ENCODE measurements around the gene RBM15.

RBM15 gene

DNA sequence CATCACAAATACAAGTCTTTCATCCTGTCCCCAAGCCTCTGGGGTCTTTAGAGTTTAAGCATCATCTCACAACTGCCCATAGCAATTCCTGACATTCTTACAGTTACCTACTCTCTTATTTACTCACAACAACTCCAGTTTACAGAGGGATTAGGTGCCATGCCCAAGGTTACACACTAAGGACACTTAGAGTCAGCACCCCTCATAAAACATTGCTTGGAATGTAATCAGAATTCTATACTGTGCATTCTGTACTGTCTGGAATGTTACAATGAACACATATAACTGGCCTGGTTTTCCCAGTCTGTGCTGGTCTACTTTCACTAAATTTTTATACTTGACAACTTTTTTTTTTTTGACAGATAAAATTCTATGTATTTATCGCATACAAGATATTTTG, 14.5 kb upstream of the RBM15 start:
- no peak for DNase-seq

DNA sequence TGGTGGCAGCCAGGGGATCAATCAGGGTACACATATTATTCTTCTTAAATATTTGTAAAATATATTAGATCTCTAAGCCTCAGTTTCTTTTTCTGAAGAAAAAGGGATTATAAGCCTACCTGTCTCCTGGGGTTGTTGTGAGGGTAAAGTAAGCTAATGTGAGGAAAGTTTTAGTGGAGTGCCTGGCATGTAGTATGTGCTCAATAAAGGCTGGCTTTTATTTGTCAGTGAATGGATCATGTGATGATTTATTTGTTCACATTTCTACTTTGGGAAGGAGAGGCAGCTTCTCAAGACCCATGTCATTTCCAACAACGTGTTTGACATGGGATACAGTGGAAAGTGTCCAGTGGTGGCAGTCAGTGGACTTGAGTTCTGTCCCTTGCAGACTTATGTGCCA, 12.4 kb upstream of the RBM15 start:
- DNase-seq = no peak

DNA sequence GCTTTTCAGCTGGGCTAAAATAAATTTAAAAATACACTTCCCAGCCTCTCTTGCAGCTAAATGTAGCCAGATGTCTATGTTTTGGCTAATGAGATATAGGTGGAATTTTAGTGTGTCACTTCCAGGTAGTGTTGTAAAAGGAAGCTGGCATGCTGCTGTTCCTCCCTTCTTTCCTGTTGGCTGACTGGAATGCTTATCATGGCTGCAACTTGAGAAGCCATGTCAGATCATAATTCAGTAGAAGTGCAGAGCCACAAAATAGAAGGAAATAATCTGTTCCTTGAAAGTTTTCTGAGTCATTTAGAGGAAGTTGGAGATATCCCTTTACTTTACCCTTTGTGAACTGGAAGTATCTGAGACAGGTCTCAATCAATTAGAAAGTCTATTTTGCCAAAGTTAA, 10.9 kb upstream of the RBM15 start:
- DNase-seq = no peak

DNA sequence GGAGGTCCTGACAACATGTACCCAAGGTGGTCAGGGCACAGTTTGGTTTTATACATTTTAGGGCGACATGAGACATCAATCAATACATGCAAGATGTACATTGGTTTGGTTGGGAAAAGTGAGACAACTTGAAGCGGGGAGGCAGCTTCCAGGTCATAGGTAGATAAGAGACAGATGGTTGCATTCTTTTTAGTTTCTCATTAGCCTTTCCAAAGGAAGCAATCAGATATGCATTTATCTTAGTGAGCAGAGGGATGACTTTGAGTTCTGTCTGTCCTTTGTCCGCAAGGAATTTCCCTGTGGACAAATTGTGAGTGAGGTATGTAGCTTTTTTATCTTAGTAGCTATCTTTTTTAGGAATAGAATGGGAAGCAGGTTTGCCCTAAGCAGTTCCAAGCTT, 10.5 kb upstream of the RBM15 start:
- no peak for DNase-seq

DNA sequence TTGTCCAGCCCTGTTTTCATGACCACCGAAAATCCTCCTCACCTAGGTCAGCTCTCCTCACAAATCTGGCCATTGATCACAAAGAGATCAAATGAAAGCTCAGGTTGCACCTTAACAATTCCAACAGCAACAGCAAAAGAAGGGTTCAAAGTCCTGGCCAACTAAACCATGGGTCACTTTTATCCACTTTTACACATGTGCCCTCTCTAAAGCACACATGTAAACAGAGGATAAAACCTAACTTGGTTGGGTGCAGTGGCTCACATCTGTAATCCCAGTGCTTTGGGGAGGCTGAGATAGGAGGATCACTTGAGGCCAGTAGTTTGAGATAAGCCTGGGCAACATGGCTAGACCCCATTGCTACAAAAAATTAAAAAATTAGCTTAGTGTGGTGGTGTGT, 3.9 kb upstream of the RBM15 start:
- DNase-seq = no peak

DNA sequence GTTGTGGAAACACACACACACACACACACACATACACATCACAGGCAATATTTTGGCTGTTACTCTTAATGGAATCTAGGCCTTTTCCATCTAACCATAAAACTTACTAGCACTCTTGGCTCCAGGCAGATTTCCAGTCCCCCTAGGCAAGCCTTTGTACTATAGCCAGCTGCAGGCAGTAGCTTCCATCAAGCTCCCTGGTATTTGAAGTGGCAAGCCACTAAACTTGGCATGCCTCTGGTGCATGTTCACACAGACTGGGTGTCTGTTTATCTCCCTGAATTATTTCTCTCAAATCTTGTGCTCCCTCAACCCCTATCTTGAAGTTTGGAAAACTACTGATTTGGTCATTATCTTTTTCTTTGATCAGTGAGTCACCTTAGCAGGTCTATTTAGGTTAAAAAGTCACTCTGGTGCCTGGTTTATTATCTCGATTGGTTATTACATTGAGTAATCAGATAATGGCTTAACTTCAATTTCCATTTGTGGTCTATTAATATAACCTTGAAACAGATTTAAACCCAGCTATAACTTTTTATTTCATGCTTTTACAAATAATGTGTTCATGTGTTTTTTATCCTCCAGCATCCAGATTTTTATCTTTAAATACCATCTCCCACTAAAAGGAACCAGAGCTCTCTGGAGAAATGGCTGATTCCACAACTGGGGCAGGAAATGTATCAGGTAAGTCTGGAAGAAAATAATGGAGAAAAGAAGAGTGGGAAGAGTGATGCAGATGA, 2.7 kb upstream of the RBM15 start:
- DNase-seq = no peak

DNA sequence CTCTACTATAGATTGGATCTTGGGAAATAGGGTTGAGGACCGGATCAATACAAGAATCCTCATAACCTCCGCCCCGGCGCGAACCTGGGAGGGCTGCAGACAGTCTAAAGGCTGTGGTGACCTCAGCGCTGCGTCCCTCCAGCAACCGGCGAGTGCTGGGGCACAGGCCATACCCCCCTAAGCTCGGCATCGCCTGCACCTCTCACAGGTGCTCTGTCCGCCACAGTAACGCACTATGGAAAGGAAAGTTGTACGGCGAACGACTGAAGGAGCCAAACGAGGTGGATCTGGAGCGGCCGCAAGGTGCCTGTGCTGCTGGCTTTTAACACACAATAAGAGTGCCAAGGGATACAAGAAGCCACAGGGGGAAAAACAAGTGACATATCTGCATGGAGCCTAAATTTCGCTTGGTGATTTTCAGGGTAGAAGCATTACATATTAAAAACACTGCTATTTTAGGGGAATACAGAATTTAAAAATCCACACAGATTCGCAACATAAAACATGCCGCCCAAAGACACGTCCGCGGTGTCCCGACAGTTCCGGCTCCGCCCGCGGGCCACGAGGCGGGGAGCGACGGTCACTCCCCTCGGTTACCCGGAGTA, 1.4 kb upstream of the RBM15 start:
- DNase-seq = peak; percentile 80

DNA sequence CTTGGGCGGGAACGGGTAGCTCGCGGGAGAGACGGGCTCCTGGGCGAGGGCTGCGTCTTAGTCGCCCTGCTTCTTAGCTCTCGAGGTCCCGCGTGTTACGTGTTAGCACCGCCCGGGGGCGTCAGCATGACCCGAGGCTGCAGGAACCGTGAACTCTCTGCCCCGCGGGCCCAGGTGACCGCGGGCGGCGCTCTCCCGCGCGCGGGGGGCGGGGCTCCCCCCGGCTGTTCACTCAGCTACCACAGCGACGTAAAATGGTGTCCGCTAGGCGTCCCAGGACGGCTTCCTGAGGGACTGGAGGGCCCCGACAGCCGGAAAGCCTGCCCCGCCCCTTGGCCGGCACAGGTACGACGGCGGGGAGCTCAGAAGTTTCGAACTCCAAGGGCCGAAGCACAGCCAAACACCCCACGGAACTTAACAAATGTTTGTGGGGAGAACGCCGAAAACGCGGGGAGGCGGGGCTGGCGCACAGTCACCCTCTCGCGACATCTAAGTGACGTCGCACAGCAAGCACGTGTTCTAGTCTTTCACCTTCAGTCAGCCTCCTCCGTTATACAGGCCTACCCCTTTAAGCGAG, 780 bp upstream of the RBM15 start:
- peak; percentile 97 for DNase-seq

DNA sequence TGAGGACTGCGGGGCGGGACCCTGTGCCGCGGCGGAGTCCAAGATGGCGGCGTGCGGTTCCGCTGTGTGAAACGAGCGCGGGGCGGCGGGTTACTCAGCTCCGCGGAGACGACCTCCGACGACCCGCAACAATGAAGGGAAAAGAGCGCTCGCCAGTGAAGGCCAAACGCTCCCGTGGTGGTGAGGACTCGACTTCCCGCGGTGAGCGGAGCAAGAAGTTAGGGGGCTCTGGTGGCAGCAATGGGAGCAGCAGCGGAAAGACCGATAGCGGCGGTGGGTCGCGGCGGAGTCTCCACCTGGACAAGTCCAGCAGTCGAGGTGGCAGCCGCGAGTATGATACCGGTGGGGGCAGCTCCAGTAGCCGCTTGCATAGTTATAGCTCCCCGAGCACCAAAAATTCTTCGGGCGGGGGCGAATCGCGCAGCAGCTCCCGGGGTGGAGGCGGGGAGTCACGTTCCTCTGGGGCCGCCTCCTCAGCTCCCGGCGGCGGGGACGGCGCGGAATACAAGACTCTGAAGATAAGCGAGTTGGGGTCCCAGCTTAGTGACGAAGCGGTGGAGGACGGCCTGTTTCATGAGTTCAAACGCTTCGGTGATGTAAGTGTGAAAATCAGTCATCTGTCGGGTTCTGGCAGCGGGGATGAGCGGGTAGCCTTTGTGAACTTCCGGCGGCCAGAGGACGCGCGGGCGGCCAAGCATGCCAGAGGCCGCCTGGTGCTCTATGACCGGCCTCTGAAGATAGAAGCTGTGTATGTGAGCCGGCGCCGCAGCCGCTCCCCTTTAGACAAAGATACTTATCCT, 430 bp downstream of the RBM15 start:
- DNase-seq = no peak

DNA sequence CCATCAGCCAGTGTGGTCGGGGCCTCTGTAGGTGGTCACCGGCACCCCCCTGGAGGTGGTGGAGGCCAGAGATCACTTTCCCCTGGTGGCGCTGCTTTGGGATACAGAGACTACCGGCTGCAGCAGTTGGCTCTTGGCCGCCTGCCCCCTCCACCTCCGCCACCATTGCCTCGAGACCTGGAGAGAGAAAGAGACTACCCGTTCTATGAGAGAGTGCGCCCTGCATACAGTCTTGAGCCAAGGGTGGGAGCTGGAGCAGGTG, 961 bp downstream of the RBM15 start:
- no peak for DNase-seq

DNA sequence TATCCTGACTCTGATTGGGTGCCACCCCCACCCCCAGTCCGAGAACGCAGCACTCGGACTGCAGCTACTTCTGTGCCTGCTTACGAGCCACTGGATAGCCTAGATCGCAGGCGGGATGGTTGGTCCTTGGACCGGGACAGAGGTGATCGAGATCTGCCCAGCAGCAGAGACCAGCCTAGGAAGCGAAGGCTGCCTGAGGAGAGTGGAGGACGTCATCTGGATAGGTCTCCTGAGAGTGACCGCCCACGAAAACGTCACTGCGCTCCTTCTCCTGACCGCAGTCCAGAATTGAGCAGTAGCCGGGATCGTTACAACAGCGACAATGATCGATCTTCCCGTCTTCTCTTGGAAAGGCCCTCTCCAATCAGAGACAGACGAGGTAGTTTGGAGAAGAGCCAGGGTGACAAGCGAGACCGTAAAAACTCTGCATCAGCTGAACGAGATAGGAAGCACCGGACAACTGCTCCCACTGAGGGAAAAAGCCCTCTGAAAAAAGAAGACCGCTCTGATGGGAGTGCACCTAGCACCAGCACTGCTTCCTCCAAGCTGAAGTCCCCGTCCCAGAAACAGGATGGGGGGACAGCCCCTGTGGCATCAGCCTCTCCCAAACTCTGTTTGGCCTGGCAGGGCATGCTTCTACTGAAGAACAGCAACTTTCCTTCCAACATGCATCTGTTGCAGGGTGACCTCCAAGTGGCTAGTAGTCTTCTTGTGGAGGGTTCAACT, 2.1 kb downstream of the RBM15 start:
- no peak for DNase-seq

DNA sequence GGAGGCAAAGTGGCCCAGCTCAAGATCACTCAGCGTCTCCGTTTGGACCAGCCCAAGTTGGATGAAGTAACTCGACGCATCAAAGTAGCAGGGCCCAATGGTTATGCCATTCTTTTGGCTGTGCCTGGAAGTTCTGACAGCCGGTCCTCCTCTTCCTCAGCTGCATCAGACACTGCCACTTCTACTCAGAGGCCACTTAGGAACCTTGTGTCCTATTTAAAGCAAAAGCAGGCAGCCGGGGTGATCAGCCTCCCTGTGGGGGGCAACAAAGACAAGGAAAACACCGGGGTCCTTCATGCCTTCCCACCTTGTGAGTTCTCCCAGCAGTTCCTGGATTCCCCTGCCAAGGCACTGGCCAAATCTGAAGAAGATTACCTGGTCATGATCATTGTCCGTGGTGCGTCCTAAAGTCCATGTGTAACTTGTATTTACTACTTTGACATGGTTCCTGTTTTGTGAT, 2.7 kb downstream of the RBM15 start:
- DNase-seq = no peak

DNA sequence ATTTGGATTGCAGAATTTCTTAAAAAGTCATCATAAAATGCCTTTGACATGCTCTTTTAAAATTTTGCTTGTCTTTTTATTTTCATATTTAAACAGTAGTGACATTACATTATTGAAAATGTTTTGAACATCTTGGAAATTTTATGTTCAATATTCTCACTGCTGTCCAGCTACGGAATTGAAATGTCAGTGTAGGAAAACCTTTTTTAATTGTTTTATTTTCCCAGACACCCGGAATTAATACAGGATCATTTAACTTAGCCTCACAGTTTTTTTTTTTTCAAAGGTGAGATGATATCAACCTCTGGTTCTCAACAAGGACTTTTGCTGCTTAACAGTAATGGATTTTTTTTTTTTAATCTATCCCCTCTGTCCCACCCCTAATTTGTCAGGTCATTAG, 4.1 kb downstream of the RBM15 start:
- no peak for DNase-seq

DNA sequence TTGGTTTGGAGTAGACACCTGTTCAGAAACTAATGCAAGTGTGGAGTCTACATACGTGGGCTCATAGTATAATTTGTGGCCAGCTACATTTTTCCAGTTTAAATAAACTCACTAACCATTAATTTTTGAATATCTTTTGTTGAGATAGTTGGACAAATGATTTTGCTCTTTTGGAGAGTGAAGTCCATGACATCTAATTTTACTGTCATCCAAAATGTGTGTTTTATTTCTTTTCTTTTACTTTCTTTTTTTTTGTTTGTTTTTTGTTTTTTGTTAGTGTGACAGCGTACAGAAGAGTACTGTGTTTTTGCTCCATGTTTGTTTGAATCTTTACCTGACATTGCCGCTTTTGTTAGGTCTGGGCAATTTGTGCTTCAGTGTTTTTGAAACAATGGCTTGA, 5.0 kb downstream of the RBM15 start:
- DNase-seq = no peak

DNA sequence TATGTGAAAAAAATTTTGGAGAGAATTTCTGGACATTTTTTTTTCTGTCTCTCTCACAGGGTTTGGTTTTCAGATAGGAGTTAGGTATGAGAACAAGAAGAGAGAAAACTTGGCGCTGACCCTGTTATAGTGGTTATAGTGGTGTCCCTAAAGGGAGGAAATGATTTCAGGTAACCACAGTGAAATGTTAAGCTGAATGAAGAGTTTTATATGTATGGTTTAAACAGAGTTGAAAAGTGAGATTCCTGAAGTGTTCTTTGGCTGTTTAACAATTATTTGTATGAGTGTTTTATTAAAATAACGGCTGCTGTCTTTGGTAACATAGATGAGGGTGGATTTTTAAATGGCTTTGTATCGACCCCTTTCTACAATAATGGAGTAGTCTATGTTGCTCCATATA, 6.3 kb downstream of the RBM15 start:
- DNase-seq = no peak

DNA sequence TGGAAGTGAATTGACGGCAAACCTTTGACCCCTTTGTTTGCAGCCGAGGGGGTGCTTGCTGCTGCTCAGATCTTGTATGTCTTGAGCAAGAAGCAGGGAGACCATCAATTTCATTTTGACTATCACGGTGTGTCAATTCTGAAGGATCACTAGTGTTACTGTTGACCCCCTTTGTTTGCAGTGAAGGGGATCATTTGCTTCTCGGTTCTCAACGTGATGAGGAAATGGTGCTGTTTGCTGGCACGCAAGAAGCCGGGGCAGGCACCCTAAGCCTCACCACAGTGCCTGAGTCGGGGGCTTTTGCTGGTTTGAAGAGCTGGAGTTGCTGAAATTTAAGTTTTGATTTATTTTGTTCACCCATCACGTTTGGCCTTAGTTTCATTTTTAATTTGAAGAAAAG, 7.5 kb downstream of the RBM15 start:
- DNase-seq = no peak

DNA sequence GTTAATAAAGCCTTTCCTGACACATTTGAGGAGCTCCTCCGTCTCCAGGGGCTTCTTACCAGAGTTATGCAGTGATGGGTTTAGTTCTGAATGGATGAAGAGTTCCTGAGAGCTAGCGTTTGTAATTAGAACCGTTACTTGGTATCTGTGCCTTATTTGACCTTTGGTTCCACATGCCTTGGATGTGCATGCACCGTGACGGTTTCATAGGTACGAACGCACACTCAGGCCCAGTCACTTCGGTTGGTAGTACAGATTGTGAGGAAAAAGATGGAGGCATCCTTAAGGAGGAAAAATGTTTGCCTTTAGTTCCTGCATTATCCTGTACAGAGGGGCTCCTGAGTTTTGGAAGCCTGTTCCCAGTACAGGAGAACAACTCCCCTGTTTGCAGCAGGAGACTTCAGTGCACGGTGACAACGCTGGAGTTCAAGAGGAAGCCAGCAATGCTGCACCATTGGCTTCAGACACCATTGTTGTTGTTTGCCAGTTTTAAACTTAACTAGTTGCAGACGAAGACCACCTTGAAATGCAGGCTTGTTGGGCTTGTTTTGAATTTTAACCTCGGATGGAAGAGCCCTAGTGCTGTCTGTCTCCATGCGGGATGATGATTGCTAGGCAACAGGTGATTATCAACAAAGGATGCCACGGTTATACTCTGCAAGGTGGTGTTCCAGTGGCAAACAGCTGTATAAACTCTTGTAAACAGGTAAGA, 8.2 kb downstream of the RBM15 start:
- no peak for DNase-seq

DNA sequence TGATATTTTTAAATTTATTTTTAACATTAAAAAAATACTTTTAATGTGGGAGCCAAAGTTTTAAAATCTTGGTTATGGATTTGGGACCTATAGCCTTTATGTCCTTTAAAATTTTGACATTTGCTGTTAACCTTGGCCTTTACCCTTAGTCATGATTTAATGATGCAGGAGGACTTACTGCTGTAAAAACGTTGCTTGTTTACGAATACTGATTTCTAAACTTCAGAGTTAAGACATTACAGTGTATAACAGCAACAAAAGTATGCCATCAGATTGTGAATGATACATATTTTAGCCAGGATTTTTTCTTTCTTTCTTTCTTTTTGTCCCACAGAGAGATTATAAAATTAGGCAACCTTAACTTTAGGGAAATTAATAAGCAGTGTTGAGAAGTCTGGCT, 8.9 kb downstream of the RBM15 start:
- DNase-seq = no peak

DNA sequence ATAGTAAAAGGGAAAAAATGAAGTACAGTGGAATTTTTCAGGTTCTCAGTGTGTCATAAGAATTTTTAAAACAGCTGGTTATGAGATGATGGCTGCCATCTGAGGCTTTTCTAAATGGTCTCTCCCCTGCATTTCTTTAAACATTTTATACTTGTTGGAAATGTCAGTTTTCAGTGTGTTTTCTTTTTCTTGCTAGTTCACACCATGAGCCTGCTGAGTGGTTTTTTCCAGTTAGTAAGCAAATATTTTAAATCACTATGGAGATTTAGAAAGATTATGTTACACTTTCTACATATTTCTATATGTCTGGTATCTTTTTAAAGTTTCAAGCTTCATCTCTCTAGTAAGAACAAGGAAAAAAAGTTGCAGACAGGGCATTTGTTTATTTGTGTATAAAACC, 9.6 kb downstream of the RBM15 start:
- no peak for DNase-seq

DNA sequence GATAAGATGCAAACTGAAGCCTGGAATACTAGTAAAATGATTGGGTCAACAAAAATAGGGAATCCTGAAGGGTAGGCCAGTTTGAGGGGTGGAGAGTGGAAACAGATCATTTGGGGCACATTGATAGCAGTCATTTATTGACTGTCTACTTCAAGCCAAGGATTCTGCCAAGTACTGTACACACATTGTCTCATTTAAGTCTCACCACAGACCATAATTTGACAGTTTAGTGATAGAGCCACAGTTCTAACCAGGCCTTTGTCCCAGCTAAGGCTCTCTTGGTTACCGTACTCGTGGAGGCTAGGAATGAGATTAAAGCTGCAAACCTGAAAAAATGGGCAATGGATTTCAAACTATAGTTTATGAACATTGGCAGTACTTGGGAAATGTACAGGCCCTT, 11.2 kb downstream of the RBM15 start:
- no peak for DNase-seq

DNA sequence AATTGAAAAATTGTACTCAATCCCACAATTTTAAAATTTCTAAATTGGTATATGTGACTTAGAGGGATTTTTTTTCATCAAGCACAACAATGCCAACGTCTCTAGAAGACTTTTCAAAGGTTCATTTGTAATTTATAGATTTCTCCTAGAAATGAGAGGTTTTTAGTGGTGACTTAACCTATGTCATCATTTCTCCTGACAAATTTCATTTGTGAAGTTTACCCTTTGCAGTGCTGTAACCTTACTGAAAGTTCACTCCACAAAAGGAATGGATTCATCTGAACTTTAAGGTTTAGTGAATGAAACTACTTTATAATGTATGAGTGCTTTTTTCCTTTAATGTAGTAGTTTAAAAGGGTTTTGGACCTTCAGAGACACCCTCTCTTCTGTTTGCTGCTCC, 16.1 kb downstream of the RBM15 start:
- no peak for DNase-seq

DNA sequence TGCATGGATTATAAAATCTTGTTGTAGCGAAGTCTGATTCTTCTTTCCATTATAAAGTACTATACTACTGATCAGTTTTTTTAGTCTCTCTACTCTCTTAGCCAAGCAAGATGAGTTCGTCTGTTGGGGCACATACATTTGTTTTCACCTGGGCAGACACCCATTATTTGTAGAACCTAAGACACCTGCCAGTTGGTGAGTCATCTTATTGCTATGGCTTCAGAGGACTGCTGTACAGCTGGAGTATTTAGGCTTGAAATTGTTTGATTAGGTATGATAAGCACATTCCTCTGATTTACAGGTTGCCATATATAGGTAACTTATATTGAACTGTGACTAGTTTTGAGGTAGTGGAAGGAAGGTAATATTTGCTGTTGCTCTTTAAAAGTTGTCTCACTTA, 17.2 kb downstream of the RBM15 start:
- no peak for DNase-seq

DNA sequence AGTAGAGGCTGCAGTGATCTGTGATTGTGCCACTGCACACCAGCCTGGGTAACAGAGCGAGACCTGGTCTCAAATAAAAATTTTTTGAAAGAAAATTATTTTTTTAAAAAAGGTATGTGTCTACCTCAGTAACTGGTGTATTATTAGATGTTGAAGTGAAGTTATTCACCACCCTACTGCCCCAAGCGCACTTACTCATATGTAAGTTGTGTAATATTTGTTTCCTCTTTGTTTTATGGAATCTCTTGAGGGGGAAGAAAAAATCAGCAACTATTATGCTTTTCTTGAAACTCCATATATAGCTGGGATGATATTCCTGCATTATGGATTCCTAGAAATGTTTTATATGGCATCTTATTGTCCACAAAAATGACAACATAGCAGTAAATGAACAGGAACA, 21.3 kb downstream of the RBM15 start:
- DNase-seq = no peak

Measured in NCI-H1694 treated with DMSO at 0.1 percent for 48 hours (cell line).